ENCODE data around the gene IPO5.

Gene IPO5

DNA sequence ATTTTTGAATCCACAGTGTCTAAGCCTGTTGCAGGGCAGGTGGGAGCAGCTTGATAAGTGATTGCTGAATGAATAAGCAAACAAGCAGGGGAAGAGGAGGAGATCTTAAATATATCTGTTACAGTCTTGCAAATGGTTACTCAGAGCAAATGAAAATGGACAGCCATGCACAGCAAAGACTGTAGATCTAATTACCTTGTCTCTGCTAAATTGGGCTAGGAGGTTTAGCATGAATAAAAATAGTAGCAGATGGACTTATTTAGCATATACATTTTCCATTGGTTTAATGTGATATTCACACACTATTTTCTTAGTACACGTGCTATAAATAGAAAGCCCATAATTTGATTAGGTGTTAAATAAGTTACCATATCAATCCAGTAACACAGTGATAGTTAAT lies 116.5 kb downstream of the IPO5 start:
- H3K4me3 ChIP-seq (ENCODE audit: low read depth, low read length): no peak overlapping the region
- TF ChIP-seq, protein P1, sequence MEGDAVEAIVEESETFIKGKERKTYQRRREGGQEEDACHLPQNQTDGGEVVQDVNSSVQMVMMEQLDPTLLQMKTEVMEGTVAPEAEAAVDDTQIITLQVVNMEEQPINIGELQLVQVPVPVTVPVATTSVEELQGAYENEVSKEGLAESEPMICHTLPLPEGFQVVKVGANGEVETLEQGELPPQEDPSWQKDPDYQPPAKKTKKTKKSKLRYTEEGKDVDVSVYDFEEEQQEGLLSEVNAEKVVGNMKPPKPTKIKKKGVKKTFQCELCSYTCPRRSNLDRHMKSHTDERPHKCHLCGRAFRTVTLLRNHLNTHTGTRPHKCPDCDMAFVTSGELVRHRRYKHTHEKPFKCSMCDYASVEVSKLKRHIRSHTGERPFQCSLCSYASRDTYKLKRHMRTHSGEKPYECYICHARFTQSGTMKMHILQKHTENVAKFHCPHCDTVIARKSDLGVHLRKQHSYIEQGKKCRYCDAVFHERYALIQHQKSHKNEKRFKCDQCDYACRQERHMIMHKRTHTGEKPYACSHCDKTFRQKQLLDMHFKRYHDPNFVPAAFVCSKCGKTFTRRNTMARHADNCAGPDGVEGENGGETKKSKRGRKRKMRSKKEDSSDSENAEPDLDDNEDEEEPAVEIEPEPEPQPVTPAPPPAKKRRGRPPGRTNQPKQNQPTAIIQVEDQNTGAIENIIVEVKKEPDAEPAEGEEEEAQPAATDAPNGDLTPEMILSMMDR (IDR thresholded peaks at IDR 0.05; ENCODE audit: low read depth, low read length): no peak
- in situ Hi-C loops (cut with HindIII; ENCODE audit: low sequenced_read_pairs): no loop called here
- DNase-seq (ENCODE audit: low read depth, low spot score): no peak

DNA sequence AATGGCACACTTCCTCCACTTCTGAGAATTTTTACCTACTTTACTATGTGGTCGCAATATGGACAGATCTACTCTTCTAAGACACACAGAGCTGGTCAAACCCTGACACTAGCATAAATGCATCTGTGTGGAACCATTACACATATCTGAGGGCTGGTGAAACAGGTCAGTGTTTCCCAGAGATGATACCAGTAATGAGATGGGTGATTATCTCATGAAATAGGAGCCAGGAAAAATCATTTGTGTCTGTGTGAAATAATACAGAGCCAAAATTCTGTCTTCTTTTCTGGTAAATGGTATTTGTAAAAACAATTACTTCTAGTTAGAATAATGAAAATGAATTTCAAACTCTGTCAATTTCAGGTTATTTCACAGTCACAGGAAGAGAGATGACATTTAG lies 117.8 kb downstream of the IPO5 start:
- H3K4me3 ChIP-seq (ENCODE audit: low read depth, low read length): no peak overlapping the region
- in situ Hi-C loops (cut with HindIII; ENCODE audit: low sequenced_read_pairs): no loop called here
- TF ChIP-seq, protein P1 (IDR thresholded peaks at IDR 0.05; ENCODE audit: low read depth, low read length): no peak
- DNase-seq (ENCODE audit: low read depth, low spot score): no peak

DNA sequence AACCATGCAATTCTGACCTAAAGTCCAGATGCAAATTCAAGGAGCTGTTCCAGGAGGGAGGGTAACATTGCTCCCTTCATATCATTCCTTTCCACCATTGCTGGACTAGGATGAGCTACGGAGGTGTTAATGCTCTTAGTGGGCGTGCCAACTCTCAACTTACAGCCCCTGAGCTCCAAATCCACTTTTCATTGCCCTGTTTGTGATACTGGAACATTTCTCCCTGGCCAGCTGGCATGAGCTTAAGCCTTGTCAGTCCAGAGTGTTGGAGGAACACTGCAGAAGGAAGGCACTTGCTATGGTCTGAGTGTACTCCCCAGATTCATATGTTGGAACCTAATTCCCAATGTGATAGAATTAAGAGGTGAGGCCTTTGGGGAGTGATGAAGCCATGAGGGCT lies 119.0 kb downstream of the IPO5 start:
- in situ Hi-C loops (cut with HindIII; ENCODE audit: low sequenced_read_pairs): no loop called here
- H3K4me3 ChIP-seq (ENCODE audit: low read depth, low read length): no peak overlapping the region
- TF ChIP-seq, protein P1 (IDR thresholded peaks at IDR 0.05; ENCODE audit: low read depth, low read length): no peak
- DNase-seq (ENCODE audit: low read depth, low spot score): no peak
